Ishikawa (cell line): ENCODE measurements around the gene PIWIL4.

Experiments used
- CEBPB ChIP-seq: IDR thresholded peaks from 2 replicates; pipeline ENCODE4 v1.6.1; 2012
- CREB1 ChIP-seq: IDR thresholded peaks from 2 replicates; pipeline ENCODE4 v1.6.1; 2012; ENCODE audit warnings: low read depth
- EGR1 ChIP-seq: IDR thresholded peaks from 2 replicates; pipeline ENCODE4 v1.6.1; 2012
- EP300 ChIP-seq: IDR thresholded peaks from 2 replicates; pipeline ENCODE4 v1.6.1; 2012; ENCODE audit warnings: borderline replicate concordance
- FOXM1 ChIP-seq: IDR thresholded peaks from 2 replicates; pipeline ENCODE4 v1.6.1; 2012; ENCODE audit warnings: low read depth, borderline replicate concordance
- MAX ChIP-seq: IDR thresholded peaks from 2 replicates; pipeline ENCODE4 v1.6.1; 2012
- NFIC ChIP-seq: IDR thresholded peaks from 2 replicates; pipeline ENCODE4 v1.6.1; 2012
- RAD21 ChIP-seq: IDR thresholded peaks from 2 replicates; pipeline ENCODE4 v1.6.1; 2012; ENCODE audit warnings: low read depth
- REST ChIP-seq: IDR thresholded peaks from 2 replicates; pipeline ENCODE4 v1.6.1; 2012; ENCODE audit warnings: low read depth, mild to moderate bottlenecking
- TAF1 ChIP-seq: IDR thresholded peaks from 2 replicates; pipeline ENCODE4 v1.6.1; 2012; ENCODE audit warnings: low read depth, mild to moderate bottlenecking
- TEAD4 ChIP-seq: IDR thresholded peaks from 2 replicates; pipeline ENCODE4 v1.6.1; 2012
- YY1 ChIP-seq: IDR thresholded peaks from 2 replicates; pipeline ENCODE4 v1.6.1; 2012; ENCODE audit warnings: low read depth

GRCh38 chr11:94557421-94557820 lies 9.7 kb upstream of the PIWIL4 start:
- no peak for TF ChIP-seq MAX
- no peak for TF ChIP-seq CREB1
- no peak for TF ChIP-seq TAF1
- TF ChIP-seq CEBPB: no peak
- TF ChIP-seq TEAD4: no peak
- no peak for TF ChIP-seq REST
- no peak for TF ChIP-seq EP300
- no peak for TF ChIP-seq EGR1
- TF ChIP-seq YY1: no peak
- TF ChIP-seq RAD21: no peak
- no peak for TF ChIP-seq NFIC
- no peak for TF ChIP-seq FOXM1
